Stimulated activated CD8-positive, alpha-beta memory T cell treated with anti-CD3 and anti-CD28 coated beads, Interleukin-7, amount 100 ng/mL, for 48 hours (primary cell): ENCODE results near the gene TTPAL.

Experiments
- DNase-seq, 2 donors: peaks; one replicate each; pipeline ENCODE4 v3.0.0-alpha.2; 2020; ENCODE audit warnings: low read depth in 1 of 2; ENCODE audit errors: extremely low read depth in 1 of 2

The TTPAL gene

GRCh38 chr20:44495802-44496481 lies 20.3 kb downstream of the TTPAL start:
- no peak for DNase-seq

- peak in 1 of 2 donors; percentile 8 for DNase-seq
Measured at GRCh38 chr20:44496976-44497375, 21.3 kb downstream of the TTPAL start.

- DNase-seq = no peak
Measured at GRCh38 chr20:44497761-44498160, 22.1 kb downstream of the TTPAL start.

GRCh38 chr20:44500221-44500620 lies 24.5 kb downstream of the TTPAL start:
- DNase-seq = no peak

GRCh38 chr20:44501448-44501847 lies 25.8 kb downstream of the TTPAL start:
- no peak for DNase-seq

GRCh38 chr20:44502968-44503367 lies 27.3 kb downstream of the TTPAL start:
- DNase-seq = no peak

GRCh38 chr20:44504402-44505307 lies 29.0 kb downstream of the TTPAL start:
- DNase-seq = no peak

- DNase-seq = no peak
Measured at GRCh38 chr20:44509762-44510161, 34.1 kb downstream of the TTPAL start.

- no peak for DNase-seq
Measured at GRCh38 chr20:44513871-44514270, 38.2 kb downstream of the TTPAL start.

GRCh38 chr20:44516491-44516890 lies 40.8 kb downstream of the TTPAL start:
- DNase-seq = no peak

- DNase-seq = no peak
Measured at GRCh38 chr20:44517454-44517853, 41.8 kb downstream of the TTPAL start.

GRCh38 chr20:44518248-44518647 lies 42.6 kb downstream of the TTPAL start:
- DNase-seq = no peak

- DNase-seq = no peak
Measured at GRCh38 chr20:44520881-44521280, 45.2 kb downstream of the TTPAL start.

- peak; percentile 92 to 94 for DNase-seq
Measured at GRCh38 chr20:44521484-44522481, 46.1 kb downstream of the TTPAL start, which contains the start of gene SERINC3. Gene SERINC3 (minus strand): TSS chr20:44522070. CDS start chr20:44521951, 119 bp downstream.

GRCh38 chr20:44522841-44523240 lies 47.2 kb downstream of the TTPAL start:
- DNase-seq = no peak

GRCh38 chr20:44523746-44524145 lies 48.1 kb downstream of the TTPAL start:
- no peak for DNase-seq

GRCh38 chr20:44526129-44526528 lies 50.5 kb downstream of the TTPAL start:
- no peak for DNase-seq

- no peak for DNase-seq
Measured at GRCh38 chr20:44527716-44528199, 52.1 kb downstream of the TTPAL start.

GRCh38 chr20:44528309-44528708 lies 52.6 kb downstream of the TTPAL start:
- DNase-seq = no peak

- no peak for DNase-seq
Measured at GRCh38 chr20:44532259-44532980, 56.7 kb downstream of the TTPAL start.
